Skin epidermis (tissue), 12 donors: Measurements from ENCODE around the gene SLC5A6.
"Not testable (repeated sequence)": the region's sequence is repeated elsewhere in the genome, so short reads cannot be mapped to it uniquely, and the experiment has no call there.

Experiments
- H3K27ac ChIP-seq, 21 experiments: fragments of 200-600 bp; sonication (generic) in 11 of 21; one replicate each; pipeline ENCODE4 v1.5.0; 2020; ENCODE audit warnings: mild to moderate bottlenecking in 3 of 21, inconsistent platforms in 2 of 21, moderate library complexity in 2 of 21
- H3K4me3 ChIP-seq, 7 experiments: fragments of 200-600 bp; sonication (generic) in 2 of 7; one replicate each; pipeline ENCODE4 v1.5.0; 2020; ENCODE audit warnings: inconsistent platforms in 2 of 7, mild to moderate bottlenecking in 2 of 7, moderate library complexity in 1 of 7

SLC5A6 gene

GRCh38 chr2:27179344-27180000 lies 32.6 kb downstream of the SLC5A6 start:
- peak overlapping the region in 1 of 21 experiments; percentile 30 for H3K27ac ChIP-seq
- H3K4me3 ChIP-seq, result no peak overlapping the region

- no peak overlapping the region for H3K27ac ChIP-seq
- H3K4me3 ChIP-seq, result no peak overlapping the region
Observed at GRCh38 chr2:27178469-27178868, 33.6 kb downstream of the SLC5A6 start.

GRCh38 chr2:27177441-27178351 lies 34.4 kb downstream of the SLC5A6 start:
- Histone ChIP-seq H3K27ac (no peak overlapping the region), H3K4me3 (no peak overlapping the region)

GRCh38 chr2:27175781-27176180 lies 36.3 kb downstream of the SLC5A6 start:
- not testable (repeated sequence) for H3K27ac ChIP-seq, H3K4me3 ChIP-seq

GRCh38 chr2:27175330-27175729 lies 36.7 kb downstream of the SLC5A6 start:
- no peak overlapping the region for H3K27ac ChIP-seq

GRCh38 chr2:27174638-27175037 lies 37.4 kb downstream of the SLC5A6 start:
- H3K27ac ChIP-seq, result no peak overlapping the region

More at GRCh38 chr2:27175330-27175729, 36.7 kb downstream of the SLC5A6 start:
- no peak overlapping the region for H3K4me3 ChIP-seq

GRCh38 chr2:27171351-27171848 lies 40.7 kb downstream of the SLC5A6 start:
- Histone ChIP-seq H3K27ac (no peak overlapping the region), H3K4me3 (no peak overlapping the region)

More at GRCh38 chr2:27174638-27175037, 37.4 kb downstream of the SLC5A6 start:
- H3K4me3 ChIP-seq, result no peak overlapping the region

- Histone ChIP-seq H3K4me3 (no peak overlapping the region), H3K27ac (no peak overlapping the region)
Observed at GRCh38 chr2:27170581-27171337, 41.3 kb downstream of the SLC5A6 start.

GRCh38 chr2:27164960-27165763 lies 46.9 kb downstream of the SLC5A6 start:
- no peak overlapping the region for H3K4me3 ChIP-seq
- H3K27ac ChIP-seq, result no peak overlapping the region

GRCh38 chr2:27162151-27163121 lies 49.6 kb downstream of the SLC5A6 start:
- Histone ChIP-seq H3K27ac (no peak overlapping the region), H3K4me3 (no peak overlapping the region)

- Histone ChIP-seq H3K4me3 (no peak overlapping the region), H3K27ac (no peak overlapping the region)
Observed at GRCh38 chr2:27160191-27160590, 51.9 kb downstream of the SLC5A6 start.

- H3K27ac ChIP-seq, result no peak overlapping the region
- no peak overlapping the region for H3K4me3 ChIP-seq
Observed at GRCh38 chr2:27159271-27159670, 52.8 kb downstream of the SLC5A6 start.

GRCh38 chr2:27158468-27158867 lies 53.6 kb downstream of the SLC5A6 start:
- Histone ChIP-seq H3K4me3 (no peak overlapping the region), H3K27ac (no peak overlapping the region)

GRCh38 chr2:27155069-27155520 lies 57.0 kb downstream of the SLC5A6 start:
- H3K27ac ChIP-seq, result no peak overlapping the region
- H3K4me3 ChIP-seq, result no peak overlapping the region

- H3K4me3 ChIP-seq, result no peak overlapping the region
Observed at GRCh38 chr2:27154488-27154887, 57.6 kb downstream of the SLC5A6 start.

GRCh38 chr2:27152796-27153464 lies 59.1 kb downstream of the SLC5A6 start:
- Histone ChIP-seq H3K27ac (no peak overlapping the region), H3K4me3 (no peak overlapping the region)

More at GRCh38 chr2:27154488-27154887, 57.6 kb downstream of the SLC5A6 start:
- no peak overlapping the region for H3K27ac ChIP-seq

- Histone ChIP-seq H3K4me3 (no peak overlapping the region), H3K27ac (no peak overlapping the region)
Observed at GRCh38 chr2:27152102-27152795, 59.8 kb downstream of the SLC5A6 start.
